GM23338 (cell line): ENCODE measurements around the gene UQCC3. TPM values are rescaled to one million over a fixed set of nuclear protein-coding genes. Genes with fewer than 3 reads are reported as not detected.

Experiments
- ATAC-seq: fragments of 200-7000 bp; cut with Tn5 transposase; 3 replicates; pipeline ENCODE4 v1.9.1; 2020
- DNase-seq: peaks from one replicate; pipeline ENCODE4 v3.0.0-alpha.2; 2015; ENCODE audit warnings: low spot score
- H2AFZ ChIP-seq: fragments of 200-600 bp; sonication (generic); 2 replicates; pipeline ENCODE4 v1.8.0; 2016; ENCODE audit warnings: antibody characterized with exemption, mild to moderate bottlenecking, moderate library complexity
- H3F3A ChIP-seq: fragments of 200-600 bp; sonication (generic); replicated peaks from 2 replicates; pipeline ENCODE4 v1.8.0; 2017; ENCODE audit warnings: antibody characterized with exemption, mixed run types, low read depth
- H3K27ac ChIP-seq: fragments of 200-600 bp; sonication (generic); 2 replicates; pipeline ENCODE4 v1.6.1; 2016; ENCODE audit warnings: low read depth
- H3K27me3 ChIP-seq: fragments of 200-600 bp; sonication (generic); 2 replicates; pipeline ENCODE4 v1.8.0; 2016; ENCODE audit warnings: mild to moderate bottlenecking, mixed run types, moderate library complexity; ENCODE audit not compliant: insufficient read depth
- H3K36me3 ChIP-seq: fragments of 200-600 bp; sonication (generic); 2 replicates; pipeline ENCODE4 v1.8.0; 2016; ENCODE audit warnings: mild to moderate bottlenecking; ENCODE audit not compliant: insufficient read depth
- H3K4me1 ChIP-seq: fragments of 200-600 bp; sonication (generic); 2 replicates; pipeline ENCODE4 v1.8.0; 2016; ENCODE audit warnings: mild to moderate bottlenecking, moderate library complexity; ENCODE audit not compliant: insufficient read depth
- H3K4me2 ChIP-seq: fragments of 200-600 bp; sonication (generic); 2 replicates; pipeline ENCODE4 v1.7.1; 2017; ENCODE audit warnings: mixed run types
- H3K4me3 ChIP-seq: fragments of 200-600 bp; sonication (generic); 2 replicates; pipeline ENCODE4 v1.6.1; 2016; ENCODE audit warnings: mixed run types
- H3K79me2 ChIP-seq: fragments of 200-600 bp; sonication (generic); replicated peaks from 2 replicates; pipeline ENCODE4 v1.8.0; 2017; ENCODE audit warnings: mild to moderate bottlenecking; ENCODE audit not compliant: insufficient read depth
- H3K9me2 ChIP-seq: fragments of 200-600 bp; sonication (generic); 2 replicates; pipeline ENCODE4 v1.8.0; 2017; ENCODE audit not compliant: insufficient read depth
- H4K20me1 ChIP-seq: fragments of 200-600 bp; sonication (generic); replicated peaks from 2 replicates; pipeline ENCODE4 v1.8.0; 2017; ENCODE audit warnings: mild to moderate bottlenecking; ENCODE audit not compliant: insufficient read depth
- H3K27ac Mint-ChIP-seq: 2 replicates; pipeline ENCODE4 v1.8.0; 2020; ENCODE audit warnings: inconsistent platforms, mild to moderate bottlenecking, moderate library complexity, mixed read lengths
- H3K27me3 Mint-ChIP-seq: 3 replicates; pipeline ENCODE4 v1.8.0; 2022; ENCODE audit warnings: low read depth, mild to moderate bottlenecking, moderate library complexity, mixed read lengths, inconsistent platforms; ENCODE audit not compliant: insufficient read depth, poor library complexity
- H3K36me3 Mint-ChIP-seq: 3 replicates; pipeline ENCODE4 v1.8.0; 2021; ENCODE audit warnings: low read depth, mild to moderate bottlenecking, inconsistent platforms, moderate library complexity, mixed read lengths
- H3K4me1 Mint-ChIP-seq: 3 replicates; pipeline ENCODE4 v1.8.0; 2020; ENCODE audit warnings: mild to moderate bottlenecking, inconsistent platforms, mixed read lengths
- H3K4me3 Mint-ChIP-seq: 3 replicates; pipeline ENCODE4 v1.8.0; 2021; ENCODE audit warnings: moderate library complexity, mild to moderate bottlenecking, inconsistent platforms, mixed read lengths
- H3K9me3 Mint-ChIP-seq: 3 replicates; pipeline ENCODE4 v1.8.0; 2020; ENCODE audit warnings: moderate library complexity, mild to moderate bottlenecking, inconsistent platforms, mixed read lengths
- CREB1 ChIP-seq: fragments of 250-450 bp; sonication (Bioruptor Pico); IDR thresholded peaks from 2 replicates; pipeline ENCODE4 v1.5.0; 2020; ENCODE audit warnings: low read depth, mild to moderate bottlenecking, moderate library complexity
- EZH2 ChIP-seq: fragments of 200-600 bp; sonication (generic); IDR thresholded peaks from one replicate; pipeline ENCODE4 v1.8.0; 2017; ENCODE audit warnings: antibody characterized with exemption, mild to moderate bottlenecking, low read depth; ENCODE audit not compliant: unreplicated experiment
- EZH2phosphoT487 ChIP-seq: fragments of 200-600 bp; sonication (generic); IDR thresholded peaks from one replicate; pipeline ENCODE4 v1.8.1; 2018; ENCODE audit warnings: antibody characterized with exemption; ENCODE audit not compliant: unreplicated experiment
- JUNB ChIP-seq: IDR thresholded peaks from one replicate; pipeline ENCODE4 v1.6.1; 2016; ENCODE audit warnings: antibody characterized with exemption; ENCODE audit not compliant: unreplicated experiment
- NANOG ChIP-seq: IDR thresholded peaks from 2 replicates; pipeline ENCODE4 v1.6.1; 2016; ENCODE audit warnings: antibody characterized with exemption, borderline replicate concordance
- POLR2AphosphoS5 ChIP-seq: IDR thresholded peaks from 2 replicates; pipeline ENCODE4 v1.6.1; 2016; ENCODE audit warnings: antibody characterized with exemption, low read depth
- STAT1 ChIP-seq: IDR thresholded peaks from one replicate; pipeline ENCODE4 v1.6.1; 2016; ENCODE audit warnings: antibody characterized with exemption; ENCODE audit not compliant: unreplicated experiment
- ZNF114 ChIP-seq: fragments of 250-450 bp; sonication (Bioruptor Pico); IDR thresholded peaks from 2 replicates; pipeline ENCODE4 v1.5.0; 2020; ENCODE audit warnings: mild to moderate bottlenecking, moderate library complexity
- ZNF331 ChIP-seq: fragments of 250-450 bp; sonication (Bioruptor Pico); IDR thresholded peaks from 2 replicates; pipeline ENCODE4 v1.5.0; 2020; ENCODE audit warnings: low read depth, mild to moderate bottlenecking, moderate library complexity
- polyA plus RNA-seq: library from polyadenylated mRNA; unstranded; fragments of >200 nt; fragmentation: Nextera tagmentation; extraction: Ambion mirVana; gene quantifications from 2 replicates; pipeline ENCODE4 v1.2.1, GENCODE V29; 2016
- total RNA-seq: library from RNA; depleted of rRNA; stranded (reverse); fragments of >200 nt; shearing (Covaris generic); gene quantifications from 2 replicates; pipeline ENCODE4 v1.2.3, GENCODE V29; 2014
- TF ChIP-seq, protein P1 (sequence below), 2 experiments: fragments of 200-600 bp in 1 of 2; sonication (generic) in 1 of 2; conservative IDR thresholded peaks; 2 replicates each; pipeline versions ENCODE4 v1.5.1 to v1.6.1; 2016 to 2017; ENCODE audit warnings: antibody characterized with exemption in 2 of 2, low read depth in 2 of 2, mild to moderate bottlenecking in 2 of 2, moderate library complexity in 1 of 2
- TF ChIP-seq, protein P2 (sequence below): IDR thresholded peaks from 2 replicates; pipeline ENCODE4 v1.6.1; 2016; ENCODE audit warnings: antibody characterized with exemption

The UQCC3 gene
- total and polyA plus RNA-seq, 2 experiments from 2014 or later, result 13.0 to 54.7 TPM

DNA sequence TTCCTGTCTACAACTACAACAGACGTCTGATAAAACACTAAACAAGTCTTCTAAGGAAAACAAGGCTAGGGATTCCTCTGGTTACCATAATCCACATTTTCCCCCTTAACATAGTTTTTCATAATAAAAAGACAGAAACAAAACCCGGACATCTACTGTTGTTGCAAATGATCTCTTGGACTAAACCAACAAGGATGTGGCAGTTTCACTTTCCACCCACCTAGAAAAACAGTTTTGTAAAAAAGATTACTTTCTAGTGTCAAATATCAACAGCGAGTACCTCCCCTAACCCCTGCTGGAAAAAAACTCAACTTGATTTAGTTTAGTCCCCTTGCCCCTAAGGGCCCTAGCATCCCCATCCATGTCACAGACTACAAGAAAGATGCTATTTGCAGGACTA is 41.4 kb downstream of the UQCC3 start:
- DNase-seq (no peak), ATAC-seq (no peak)
- no peaks in the 10 kb centered on the region for H3K27me3 ChIP-seq
- peaks cover 61% of the 10 kb centered on the region for H3K36me3 ChIP-seq
- peaks cover 16% of the 10 kb centered on the region for H3K79me2 ChIP-seq
- no peak overlapping the region for H3K4me2 ChIP-seq
- H3K27ac ChIP-seq, result peak overlapping the region; percentile 70; the same call in 1 of the 2 replicates
- peaks cover 64% of the 10 kb centered on the region for H3F3A ChIP-seq
- Mint-ChIP-seq H3K27me3 (peaks cover 15% of the 10 kb centered on the region), H3K36me3 (peaks cover 76% of the 10 kb centered on the region), H3K27ac (peak overlapping the region; percentile 90), H3K9me3 (no peaks in the 10 kb centered on the region), H3K4me3 (no peak overlapping the region), H3K4me1 (peaks cover 64% of the 10 kb centered on the region)
- no peaks in the 10 kb centered on the region for H3K9me2 ChIP-seq
- no peak overlapping the region for H2AFZ ChIP-seq
- H3K4me1 ChIP-seq, result peaks cover 24% of the 10 kb centered on the region
- H3K4me3 ChIP-seq, result no peak overlapping the region
- TF ChIP-seq, protein P1, sequence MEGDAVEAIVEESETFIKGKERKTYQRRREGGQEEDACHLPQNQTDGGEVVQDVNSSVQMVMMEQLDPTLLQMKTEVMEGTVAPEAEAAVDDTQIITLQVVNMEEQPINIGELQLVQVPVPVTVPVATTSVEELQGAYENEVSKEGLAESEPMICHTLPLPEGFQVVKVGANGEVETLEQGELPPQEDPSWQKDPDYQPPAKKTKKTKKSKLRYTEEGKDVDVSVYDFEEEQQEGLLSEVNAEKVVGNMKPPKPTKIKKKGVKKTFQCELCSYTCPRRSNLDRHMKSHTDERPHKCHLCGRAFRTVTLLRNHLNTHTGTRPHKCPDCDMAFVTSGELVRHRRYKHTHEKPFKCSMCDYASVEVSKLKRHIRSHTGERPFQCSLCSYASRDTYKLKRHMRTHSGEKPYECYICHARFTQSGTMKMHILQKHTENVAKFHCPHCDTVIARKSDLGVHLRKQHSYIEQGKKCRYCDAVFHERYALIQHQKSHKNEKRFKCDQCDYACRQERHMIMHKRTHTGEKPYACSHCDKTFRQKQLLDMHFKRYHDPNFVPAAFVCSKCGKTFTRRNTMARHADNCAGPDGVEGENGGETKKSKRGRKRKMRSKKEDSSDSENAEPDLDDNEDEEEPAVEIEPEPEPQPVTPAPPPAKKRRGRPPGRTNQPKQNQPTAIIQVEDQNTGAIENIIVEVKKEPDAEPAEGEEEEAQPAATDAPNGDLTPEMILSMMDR (conservative IDR thresholded peaks at IDR 0.05; ENCODE audit: low read depth in 2 of 2), result no peak
- TF ChIP-seq ZNF114 (CRISPR knock-in tag) (no peak), EZH2 (no peak), STAT1 (no peak), EZH2phosphoT487 (no peak), CREB1 (no peak)
- TF ChIP-seq, protein P2, sequence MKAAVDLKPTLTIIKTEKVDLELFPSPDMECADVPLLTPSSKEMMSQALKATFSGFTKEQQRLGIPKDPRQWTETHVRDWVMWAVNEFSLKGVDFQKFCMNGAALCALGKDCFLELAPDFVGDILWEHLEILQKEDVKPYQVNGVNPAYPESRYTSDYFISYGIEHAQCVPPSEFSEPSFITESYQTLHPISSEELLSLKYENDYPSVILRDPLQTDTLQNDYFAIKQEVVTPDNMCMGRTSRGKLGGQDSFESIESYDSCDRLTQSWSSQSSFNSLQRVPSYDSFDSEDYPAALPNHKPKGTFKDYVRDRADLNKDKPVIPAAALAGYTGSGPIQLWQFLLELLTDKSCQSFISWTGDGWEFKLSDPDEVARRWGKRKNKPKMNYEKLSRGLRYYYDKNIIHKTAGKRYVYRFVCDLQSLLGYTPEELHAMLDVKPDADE, result no peak
- peaks cover 12% of the 10 kb centered on the region for H4K20me1 ChIP-seq

DNA sequence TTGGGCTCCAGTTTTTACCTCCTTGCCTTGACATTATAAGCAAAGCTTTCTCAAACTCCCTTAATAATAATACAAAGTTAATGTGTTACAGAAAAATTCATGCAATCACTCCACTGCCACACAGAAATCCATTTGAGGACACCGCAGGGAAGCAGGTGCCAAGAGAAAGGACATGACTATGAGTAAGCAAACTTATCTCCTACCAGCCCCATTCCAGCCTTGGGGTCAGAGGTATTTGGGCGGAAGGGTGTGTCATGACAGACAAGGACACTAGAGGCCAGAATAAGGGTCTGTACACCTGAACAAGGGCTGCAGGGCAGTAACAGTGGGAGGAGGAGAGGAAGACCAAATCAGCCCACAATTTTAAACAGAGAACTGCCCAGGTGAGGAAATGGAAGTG is 41.9 kb downstream of the UQCC3 start:
- no peak overlapping the region; the same call in 2 of the 3 replicates for H3K4me3 Mint-ChIP-seq
- H3K9me3 Mint-ChIP-seq, result no peaks in the 10 kb centered on the region
- peaks cover 66% of the 10 kb centered on the region for H3K36me3 ChIP-seq
- H3F3A ChIP-seq, result peaks cover 64% of the 10 kb centered on the region
- peak overlapping the region; percentile 70 for H3K27ac ChIP-seq
- H3K4me3 ChIP-seq, result no peak overlapping the region
- no peak overlapping the region for H3K4me2 ChIP-seq
- H4K20me1 ChIP-seq, result peaks cover 12% of the 10 kb centered on the region
- peaks cover 64% of the 10 kb centered on the region for H3K4me1 Mint-ChIP-seq
- peak overlapping the region; percentile 90 for H3K27ac Mint-ChIP-seq
- peaks cover 81% of the 10 kb centered on the region for H3K36me3 Mint-ChIP-seq
- peaks cover 19% of the 10 kb centered on the region; the same call in 1 of the 2 replicates for H3K4me1 ChIP-seq
- ATAC-seq (no peak), DNase-seq (no peak)
- H3K27me3 Mint-ChIP-seq, result peaks cover 12% of the 10 kb centered on the region
- H3K9me2 ChIP-seq, result no peaks in the 10 kb centered on the region
- no peaks in the 10 kb centered on the region for H3K27me3 ChIP-seq
- peaks cover 19% of the 10 kb centered on the region for H3K79me2 ChIP-seq
- no peak overlapping the region for H2AFZ ChIP-seq
- TF ChIP-seq NANOG, result no peak
- TF ChIP-seq STAT1, result no peak
- TF ChIP-seq CREB1, result no peak
- no peak for TF ChIP-seq JUNB
- TF ChIP-seq, protein P1 (conservative IDR thresholded peaks at IDR 0.05; ENCODE audit: low read depth in 2 of 2), result no peak
- TF ChIP-seq ZNF331 (CRISPR knock-in tag), result no peak
- no peak for TF ChIP-seq POLR2AphosphoS5
- TF ChIP-seq EZH2, result no peak
- TF ChIP-seq, protein P2, result no peak
- TF ChIP-seq ZNF114 (CRISPR knock-in tag), result no peak
